ENCODE measurements around the gene HEPACAM.

Gene HEPACAM

GRCh38 chr11:124934862-124935547, 842 bp downstream of the HEPACAM start:
- Histone ChIP-seq H3K4me1 (ENCODE audit: control insufficient read depth in 1 of 2, insufficient read depth in 1 of 2, low read depth in 1 of 2, low read length in 1 of 2) (no peaks in the 10 kb centered on the region), H3K27ac (no peak overlapping the region), H3K36me3 (no peaks in the 10 kb centered on the region), H3K9me3 (no peaks in the 10 kb centered on the region), H3K4me3 (ENCODE audit: low read depth in 1 of 2, low read length in 1 of 2) (no peak overlapping the region), H3K27me3 (peaks cover 25% of the 10 kb centered on the region)
- no peak for TF ChIP-seq CTCF (IDR thresholded peaks at IDR 0.05)

GRCh38 chr11:124930799-124931198, 5.0 kb downstream of the HEPACAM start:
- no peaks in the 10 kb centered on the region for H3K36me3 ChIP-seq
- no peak overlapping the region for H3K27ac ChIP-seq
- no peak for TF ChIP-seq CTCF (IDR thresholded peaks at IDR 0.05)
- H3K4me1 ChIP-seq (ENCODE audit: control insufficient read depth in 1 of 2, insufficient read depth in 1 of 2, low read depth in 1 of 2, low read length in 1 of 2), result no peaks in the 10 kb centered on the region
- H3K9me3 ChIP-seq, result no peaks in the 10 kb centered on the region
- H3K4me3 ChIP-seq (ENCODE audit: low read depth in 1 of 2, low read length in 1 of 2), result no peak overlapping the region
- H3K27me3 ChIP-seq, result peaks cover 20% of the 10 kb centered on the region

GRCh38 chr11:124928942-124929665, 6.7 kb downstream of the HEPACAM start:
- Histone ChIP-seq H3K36me3 (no peaks in the 10 kb centered on the region), H3K4me3 (ENCODE audit: low read depth in 1 of 2, low read length in 1 of 2) (no peak overlapping the region), H3K27me3 (peaks cover 3% of the 10 kb centered on the region), H3K27ac (no peak overlapping the region), H3K9me3 (no peaks in the 10 kb centered on the region), H3K4me1 (ENCODE audit: control insufficient read depth in 1 of 2, insufficient read depth in 1 of 2, low read depth in 1 of 2, low read length in 1 of 2) (no peaks in the 10 kb centered on the region)
- no peak for TF ChIP-seq CTCF (IDR thresholded peaks at IDR 0.05)

- no peak overlapping the region for H3K4me3 ChIP-seq (ENCODE audit: low read depth in 1 of 2, low read length in 1 of 2)
Measured at GRCh38 chr11:124923296-124923695, 12.6 kb downstream of the HEPACAM start.

GRCh38 chr11:124922831-124923230, 13.0 kb downstream of the HEPACAM start:
- H3K27me3 ChIP-seq, result peaks cover 27% of the 10 kb centered on the region
- no peak for TF ChIP-seq CTCF (IDR thresholded peaks at IDR 0.05)
- no peaks in the 10 kb centered on the region for H3K9me3 ChIP-seq
- no peak overlapping the region for H3K27ac ChIP-seq
- H3K4me3 ChIP-seq (ENCODE audit: low read depth in 1 of 2, low read length in 1 of 2), result no peak overlapping the region
- no peaks in the 10 kb centered on the region for H3K36me3 ChIP-seq
- H3K4me1 ChIP-seq (ENCODE audit: control insufficient read depth in 1 of 2, insufficient read depth in 1 of 2, low read depth in 1 of 2, low read length in 1 of 2), result peaks cover 7 to 32% of the 10 kb centered on the region in 2 experiments

More at GRCh38 chr11:124923296-124923695, 12.6 kb downstream of the HEPACAM start:
- Histone ChIP-seq H3K9me3 (no peaks in the 10 kb centered on the region), H3K4me1 (ENCODE audit: control insufficient read depth in 1 of 2, insufficient read depth in 1 of 2, low read depth in 1 of 2, low read length in 1 of 2) (peaks cover 5 to 28% of the 10 kb centered on the region in 2 experiments), H3K27ac (no peak overlapping the region), H3K36me3 (no peaks in the 10 kb centered on the region), H3K27me3 (peaks cover 27% of the 10 kb centered on the region)
- no peak for TF ChIP-seq CTCF (IDR thresholded peaks at IDR 0.05)

Measured in neutrophil (primary cell).